ENCODE data around the gene SLC7A9. TPM values are rescaled to one million over a fixed set of nuclear protein-coding genes. Genes with fewer than 3 reads are reported as not detected.
"Not testable (repeated sequence)": the region's sequence is repeated elsewhere in the genome, so short reads cannot be mapped to it uniquely, and the experiment has no call there.

Gene SLC7A9
- polyA plus RNA-seq, 3 donors: 0.13 TPM; not detected in 2

DNA sequence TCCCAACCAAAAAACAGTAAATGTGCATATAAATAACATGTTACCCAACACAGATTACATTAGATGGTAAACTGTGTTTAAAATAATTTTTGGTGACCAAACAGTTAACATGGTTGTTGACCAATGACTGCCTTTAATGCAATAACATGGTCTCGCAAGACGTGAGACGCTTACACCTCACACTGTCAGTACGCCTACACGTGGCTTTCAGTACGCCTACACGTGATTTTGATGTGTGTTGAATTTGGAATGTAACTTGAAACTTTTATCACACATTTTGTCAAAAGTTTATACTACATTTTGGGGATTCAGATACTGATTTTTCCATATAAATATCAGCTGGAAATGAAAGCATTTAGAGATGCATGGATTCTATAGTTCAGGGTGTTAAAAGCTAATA, 32.0 kb downstream of the SLC7A9 start:
- Mint-ChIP-seq H3K36me3 (no peaks in the 10 kb centered on the region), H3K4me3 (no peak overlapping the region), H3K27me3 (ENCODE audit: low read depth in 3 of 3) (peaks cover 2 to 6% (median 3%) of the 10 kb centered on the region in 3 donors), H3K27ac (no peak overlapping the region), H3K4me1 (no peaks in the 10 kb centered on the region), H3K9me3 (peaks cover 12 to 29% (median 22%) of the 10 kb centered on the region in 7 donors)
- intact Hi-C loops (cut with micrococcal nuclease): no loop called here
- Histone ChIP-seq H3K27ac (ENCODE audit: low read depth in 1 of 2, low read length in 2 of 2) (no peak overlapping the region), H3K4me2 (replicated peaks; ENCODE audit: extremely low read depth, low read length, poor library complexity, severe bottlenecking) (no peak overlapping the region), H3K36me3 (replicated peaks in 1 of 2; ENCODE audit: control insufficient read depth in 1 of 2, insufficient read depth in 2 of 2, low read length in 2 of 2) (no peaks in the 10 kb centered on the region), H3K27me3 (ENCODE audit: control insufficient read depth in 2 of 2, insufficient read depth in 2 of 2, low read length in 2 of 2) (no peaks in the 10 kb centered on the region), H2AFZ (ENCODE audit: insufficient read depth, low read depth, low read length, poor library complexity, severe bottlenecking) (no peak overlapping the region), H4K20me1 (ENCODE audit: insufficient read depth, low read length) (no peaks in the 10 kb centered on the region), H3K79me2 (ENCODE audit: insufficient read depth, low read length) (no peaks in the 10 kb centered on the region), H3K9me3 (replicated peaks in 1 of 2; ENCODE audit: control insufficient read depth in 1 of 2, insufficient read depth in 1 of 2, low read length in 2 of 2) (peaks cover 6 to 20% of the 10 kb centered on the region in 2 donors), H3K4me3 (replicated peaks in 1 of 3; ENCODE audit: low read depth in 2 of 3, low read length in 3 of 3) (no peak overlapping the region), H3K4me1 (ENCODE audit: control insufficient read depth in 1 of 2, insufficient read depth in 2 of 2, low read length in 2 of 2) (no peaks in the 10 kb centered on the region), H3K9ac (ENCODE audit: insufficient read depth, low read length, poor library complexity, severe bottlenecking) (no peak overlapping the region)
- DNase-seq: no peak
- TF ChIP-seq, protein P1, sequence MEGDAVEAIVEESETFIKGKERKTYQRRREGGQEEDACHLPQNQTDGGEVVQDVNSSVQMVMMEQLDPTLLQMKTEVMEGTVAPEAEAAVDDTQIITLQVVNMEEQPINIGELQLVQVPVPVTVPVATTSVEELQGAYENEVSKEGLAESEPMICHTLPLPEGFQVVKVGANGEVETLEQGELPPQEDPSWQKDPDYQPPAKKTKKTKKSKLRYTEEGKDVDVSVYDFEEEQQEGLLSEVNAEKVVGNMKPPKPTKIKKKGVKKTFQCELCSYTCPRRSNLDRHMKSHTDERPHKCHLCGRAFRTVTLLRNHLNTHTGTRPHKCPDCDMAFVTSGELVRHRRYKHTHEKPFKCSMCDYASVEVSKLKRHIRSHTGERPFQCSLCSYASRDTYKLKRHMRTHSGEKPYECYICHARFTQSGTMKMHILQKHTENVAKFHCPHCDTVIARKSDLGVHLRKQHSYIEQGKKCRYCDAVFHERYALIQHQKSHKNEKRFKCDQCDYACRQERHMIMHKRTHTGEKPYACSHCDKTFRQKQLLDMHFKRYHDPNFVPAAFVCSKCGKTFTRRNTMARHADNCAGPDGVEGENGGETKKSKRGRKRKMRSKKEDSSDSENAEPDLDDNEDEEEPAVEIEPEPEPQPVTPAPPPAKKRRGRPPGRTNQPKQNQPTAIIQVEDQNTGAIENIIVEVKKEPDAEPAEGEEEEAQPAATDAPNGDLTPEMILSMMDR (IDR thresholded peaks at IDR 0.05): no peak
- no CpG with 5 or more reads among the region's 7 CpGs for WGBS (ENCODE audit: insufficient coverage)

DNA sequence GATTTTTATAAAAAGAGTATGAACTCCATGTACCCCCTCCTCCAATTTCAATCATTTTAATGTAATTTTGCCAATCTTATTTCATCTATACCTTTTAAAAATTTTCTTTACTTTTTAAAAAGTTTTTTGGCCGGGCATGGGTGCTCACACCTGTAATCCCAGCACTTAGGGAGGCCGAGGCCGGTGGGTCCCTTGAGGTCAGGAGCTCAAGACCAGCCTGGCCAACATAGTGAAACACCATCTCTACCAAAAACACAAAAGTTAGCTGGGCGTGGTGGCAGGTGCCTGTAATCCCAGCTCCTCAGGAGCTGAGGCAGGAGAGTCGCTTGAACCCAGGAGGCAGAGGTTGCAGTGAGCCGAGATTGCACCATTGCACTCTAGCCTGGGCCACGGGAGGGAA, 36.2 kb downstream of the SLC7A9 start:
- H3K27ac Mint-ChIP-seq; H3K36me3 ChIP-seq (replicated peaks in 1 of 2; ENCODE audit: control insufficient read depth in 1 of 2, insufficient read depth in 2 of 2, low read length in 2 of 2); H2AFZ ChIP-seq (ENCODE audit: insufficient read depth, low read depth, low read length, poor library complexity, severe bottlenecking); H3K9ac ChIP-seq (ENCODE audit: insufficient read depth, low read length, poor library complexity, severe bottlenecking); H3K4me2 ChIP-seq (replicated peaks; ENCODE audit: extremely low read depth, low read length, poor library complexity, severe bottlenecking); H3K9me3 Mint-ChIP-seq; H3K27me3 Mint-ChIP-seq (ENCODE audit: low read depth in 3 of 3); intact Hi-C loops (cut with micrococcal nuclease); DNase-seq; H3K4me1 Mint-ChIP-seq; H3K9me3 ChIP-seq (replicated peaks in 1 of 2; ENCODE audit: control insufficient read depth in 1 of 2, insufficient read depth in 1 of 2, low read length in 2 of 2); H3K27ac ChIP-seq (ENCODE audit: low read depth in 1 of 2, low read length in 2 of 2); H3K4me3 Mint-ChIP-seq; H3K4me3 ChIP-seq (replicated peaks in 1 of 3; ENCODE audit: low read depth in 2 of 3, low read length in 3 of 3); H4K20me1 ChIP-seq (ENCODE audit: insufficient read depth, low read length); H3K36me3 Mint-ChIP-seq; H3K79me2 ChIP-seq (ENCODE audit: insufficient read depth, low read length); H3K27me3 ChIP-seq (ENCODE audit: control insufficient read depth in 2 of 2, insufficient read depth in 2 of 2, low read length in 2 of 2); H3K4me1 ChIP-seq (ENCODE audit: control insufficient read depth in 1 of 2, insufficient read depth in 2 of 2, low read length in 2 of 2): not testable (repeated sequence)
- WGBS (ENCODE audit: insufficient coverage): 100% methylated on average over 3 of the region's 7 CpGs

DNA sequence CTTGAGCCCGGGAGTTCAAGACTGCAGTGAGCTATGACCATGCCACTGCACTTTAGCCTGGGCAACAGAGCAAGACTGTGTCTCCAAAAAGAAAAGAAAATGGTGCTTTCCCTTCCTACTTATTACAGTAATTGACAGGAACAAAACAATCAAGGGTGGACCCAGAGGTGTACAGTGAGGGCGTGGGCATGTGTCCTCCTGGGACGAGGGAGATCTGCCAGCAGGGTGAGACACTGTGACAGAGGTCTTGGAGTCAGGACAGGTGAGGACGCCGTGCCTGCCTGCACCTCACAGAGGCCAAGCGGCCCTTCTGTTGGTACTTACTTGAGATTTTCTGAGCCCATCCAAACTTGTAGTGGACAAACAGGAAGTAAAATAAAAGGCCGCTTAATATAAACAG, 36.7 kb downstream of the SLC7A9 start:
- H3K9me3 ChIP-seq (replicated peaks in 1 of 2; ENCODE audit: control insufficient read depth in 1 of 2, insufficient read depth in 1 of 2, low read length in 2 of 2); H3K79me2 ChIP-seq (ENCODE audit: insufficient read depth, low read length); H3K9ac ChIP-seq (ENCODE audit: insufficient read depth, low read length, poor library complexity, severe bottlenecking); H3K27ac Mint-ChIP-seq; H3K4me1 Mint-ChIP-seq; H3K4me3 ChIP-seq (replicated peaks in 1 of 3; ENCODE audit: low read depth in 2 of 3, low read length in 3 of 3); H3K27ac ChIP-seq (ENCODE audit: low read depth in 1 of 2, low read length in 2 of 2); H2AFZ ChIP-seq (ENCODE audit: insufficient read depth, low read depth, low read length, poor library complexity, severe bottlenecking); DNase-seq; intact Hi-C loops (cut with micrococcal nuclease); H3K36me3 Mint-ChIP-seq; H3K4me3 Mint-ChIP-seq; H3K4me2 ChIP-seq (replicated peaks; ENCODE audit: extremely low read depth, low read length, poor library complexity, severe bottlenecking); H3K27me3 ChIP-seq (ENCODE audit: control insufficient read depth in 2 of 2, insufficient read depth in 2 of 2, low read length in 2 of 2); H3K27me3 Mint-ChIP-seq (ENCODE audit: low read depth in 3 of 3); H4K20me1 ChIP-seq (ENCODE audit: insufficient read depth, low read length); H3K4me1 ChIP-seq (ENCODE audit: control insufficient read depth in 1 of 2, insufficient read depth in 2 of 2, low read length in 2 of 2); H3K9me3 Mint-ChIP-seq; H3K36me3 ChIP-seq (replicated peaks in 1 of 2; ENCODE audit: control insufficient read depth in 1 of 2, insufficient read depth in 2 of 2, low read length in 2 of 2): not testable (repeated sequence)
- 93% methylated on average over 2 of the region's 7 CpGs for WGBS (ENCODE audit: insufficient coverage)

DNA sequence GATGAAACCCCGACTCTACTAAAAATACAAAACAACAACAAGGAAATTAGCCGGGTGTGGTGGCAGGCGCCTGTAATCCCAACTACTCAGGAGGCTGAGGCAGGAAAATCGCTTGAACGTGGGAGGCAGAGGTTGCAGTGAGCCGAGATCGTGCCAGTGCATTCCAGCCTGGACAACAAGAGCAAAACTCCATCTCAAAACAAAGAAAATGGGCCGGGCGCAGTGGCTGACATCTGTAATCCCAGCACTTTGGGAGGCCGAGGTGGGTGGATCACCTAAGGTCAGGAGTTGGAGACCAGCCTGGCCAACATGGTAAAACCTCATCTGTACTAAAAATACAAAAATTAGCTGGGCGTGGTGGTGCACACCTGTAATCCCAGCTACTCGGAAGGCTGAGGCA, 37.5 kb downstream of the SLC7A9 start:
- H3K36me3 Mint-ChIP-seq; H3K27ac ChIP-seq (ENCODE audit: low read depth in 1 of 2, low read length in 2 of 2); H3K4me1 ChIP-seq (ENCODE audit: control insufficient read depth in 1 of 2, insufficient read depth in 2 of 2, low read length in 2 of 2); H3K9me3 Mint-ChIP-seq; DNase-seq; intact Hi-C loops (cut with micrococcal nuclease); H3K79me2 ChIP-seq (ENCODE audit: insufficient read depth, low read length); H3K4me2 ChIP-seq (replicated peaks; ENCODE audit: extremely low read depth, low read length, poor library complexity, severe bottlenecking); H3K9ac ChIP-seq (ENCODE audit: insufficient read depth, low read length, poor library complexity, severe bottlenecking); H3K4me1 Mint-ChIP-seq; H2AFZ ChIP-seq (ENCODE audit: insufficient read depth, low read depth, low read length, poor library complexity, severe bottlenecking); H3K27me3 ChIP-seq (ENCODE audit: control insufficient read depth in 2 of 2, insufficient read depth in 2 of 2, low read length in 2 of 2); H4K20me1 ChIP-seq (ENCODE audit: insufficient read depth, low read length); H3K36me3 ChIP-seq (replicated peaks in 1 of 2; ENCODE audit: control insufficient read depth in 1 of 2, insufficient read depth in 2 of 2, low read length in 2 of 2); H3K4me3 ChIP-seq (replicated peaks in 1 of 3; ENCODE audit: low read depth in 2 of 3, low read length in 3 of 3); H3K4me3 Mint-ChIP-seq; H3K9me3 ChIP-seq (replicated peaks in 1 of 2; ENCODE audit: control insufficient read depth in 1 of 2, insufficient read depth in 1 of 2, low read length in 2 of 2); H3K27me3 Mint-ChIP-seq (ENCODE audit: low read depth in 3 of 3): not testable (repeated sequence)
- H3K27ac Mint-ChIP-seq: peak overlapping the region in 1 of 7 donors; percentile 66
- WGBS (ENCODE audit: insufficient coverage): 100% methylated on average over 8 of the region's 12 CpGs

All from CD14-positive monocyte (primary cell).